Calu3 (cell line): ENCODE measurements around the gene PNPLA5. TPM values are rescaled to one million over a fixed set of nuclear protein-coding genes. Genes with fewer than 3 reads are reported as not detected.

ENCODE experiments used
- BruUV-seq: library from RNA; stranded (reverse); fragments of 400-500 nt; replicated peaks from 2 replicates; lab custom pipeline; 2021; lab: Mats Ljungman, UMichigan
- CTCF ChIA-PET: fragments of 300-600 bp; sonication (Branson Sonifier 250); formaldehyde crosslinking; loops from one replicate; lab custom pipeline; 2022; ENCODE audit warnings: antibody characterized with exemption; lab: Charles Lee
- DNase-seq: peaks from one replicate; pipeline ENCODE4 v3.0.0; 2022
- H3K27ac Mint-ChIP-seq: one replicate; pipeline ENCODE4 v1.8.0; 2022; ENCODE audit warnings: mixed read lengths; ENCODE audit not compliant: unreplicated experiment
- H3K27me3 Mint-ChIP-seq: one replicate; pipeline ENCODE4 v1.8.0; 2022; ENCODE audit warnings: mixed read lengths; ENCODE audit not compliant: unreplicated experiment
- H3K36me3 Mint-ChIP-seq: one replicate; pipeline ENCODE4 v1.8.0; 2022; ENCODE audit warnings: mild to moderate bottlenecking, moderate library complexity, mixed read lengths; ENCODE audit not compliant: insufficient read depth, unreplicated experiment
- H3K4me1 Mint-ChIP-seq: one replicate; pipeline ENCODE4 v1.8.0; 2022; ENCODE audit warnings: mild to moderate bottlenecking, low read depth, mixed read lengths; ENCODE audit not compliant: unreplicated experiment
- H3K4me3 Mint-ChIP-seq: one replicate; pipeline ENCODE4 v1.8.0; 2022; ENCODE audit warnings: mild to moderate bottlenecking, low read depth, moderate library complexity, mixed read lengths; ENCODE audit not compliant: unreplicated experiment
- H3K9me3 Mint-ChIP-seq: one replicate; pipeline ENCODE4 v1.8.0; 2022; ENCODE audit warnings: low read depth, mixed read lengths; ENCODE audit not compliant: unreplicated experiment
- CTCF ChIP-seq: fragments of 200-600 bp; IDR thresholded peaks from one replicate; pipeline ENCODE4 v1.8.0; 2022; ENCODE audit warnings: antibody characterized with exemption; ENCODE audit not compliant: unreplicated experiment
- intact Hi-C: fragments of 100-400 bp; cut with micrococcal nuclease; formaldehyde crosslinking; loops from one replicate; pipeline ENCODE4 v1.10.0; 2022; ENCODE audit not compliant: unreplicated experiment
- total RNA-seq: library from RNA; stranded (reverse); gene quantifications from 2 replicates; pipeline ENCODE4 v1.2.3, GENCODE V29; 2022

PNPLA5 gene
- total RNA-seq, 1 experiment from 2014 or later = not detected

- Mint-ChIP-seq H3K4me3 (no peak overlapping the region), H3K36me3 (peaks cover 2% of the 10 kb centered on the region), H3K4me1 (no peaks in the 10 kb centered on the region), H3K27me3 (peaks cover 76% of the 10 kb centered on the region), H3K9me3 (no peaks in the 10 kb centered on the region), H3K27ac (no peak overlapping the region)
- CTCF ChIA-PET = no interaction called here
- intact Hi-C loops = no loop called here
- BruUV-seq = no TSS peak
- DNase-seq = no peak
- TF ChIP-seq CTCF = no peak
Observed at GRCh38 chr22:43880541-43880991, 11.2 kb downstream of the PNPLA5 start.

- BruUV-seq = no TSS peak
- no peaks in the 10 kb centered on the region for H3K4me1 Mint-ChIP-seq
- H3K4me3 Mint-ChIP-seq = no peak overlapping the region
- DNase-seq = no peak
- no peaks in the 10 kb centered on the region for H3K36me3 Mint-ChIP-seq
- intact Hi-C loops = no loop called here
- TF ChIP-seq CTCF = no peak
- H3K9me3 Mint-ChIP-seq = no peaks in the 10 kb centered on the region
- CTCF ChIA-PET = interaction anchor here (0.5 kb wide), 1 partner anchor 128 kb away, joined by 5 read pairs; no protein-coding TSS in a partner anchor
- H3K27me3 Mint-ChIP-seq = peaks cover 76% of the 10 kb centered on the region
- no peak overlapping the region for H3K27ac Mint-ChIP-seq
Observed at GRCh38 chr22:43879901-43880540, 11.8 kb downstream of the PNPLA5 start.

GRCh38 chr22:43878831-43879550 is 12.8 kb downstream of the PNPLA5 start:
- TF ChIP-seq CTCF = no peak
- CTCF ChIA-PET = interaction anchor here (0.5 kb wide), 1 partner anchor 127 kb away, joined by 5 read pairs; no protein-coding TSS in a partner anchor
- Mint-ChIP-seq H3K27me3 (peaks cover 86% of the 10 kb centered on the region), H3K4me1 (no peaks in the 10 kb centered on the region), H3K4me3 (no peak overlapping the region), H3K27ac (no peak overlapping the region), H3K9me3 (no peaks in the 10 kb centered on the region), H3K36me3 (no peaks in the 10 kb centered on the region)
- intact Hi-C loops = no loop called here
- DNase-seq = no peak
- no TSS peak for BruUV-seq

GRCh38 chr22:43878079-43878795 is 13.6 kb downstream of the PNPLA5 start:
- no peak for TF ChIP-seq CTCF
- no peak for DNase-seq
- BruUV-seq = no TSS peak
- H3K4me3 Mint-ChIP-seq = no peak overlapping the region
- CTCF ChIA-PET = no interaction called here
- no peaks in the 10 kb centered on the region for H3K9me3 Mint-ChIP-seq
- no peak overlapping the region for H3K27ac Mint-ChIP-seq
- no peaks in the 10 kb centered on the region for H3K36me3 Mint-ChIP-seq
- intact Hi-C loops = no loop called here
- peaks cover 87% of the 10 kb centered on the region for H3K27me3 Mint-ChIP-seq
- no peaks in the 10 kb centered on the region for H3K4me1 Mint-ChIP-seq
